NCI-H748 (cell line): ENCODE data around the gene NUFIP2.
A peak's percentile ranks its signal among the peaks of the same experiment; 100 is the strongest.
"Not testable (repeated sequence)": the region's sequence is repeated elsewhere in the genome, so short reads cannot be mapped to it uniquely, and the experiment has no call there.

Experiments used
- DNase-seq: peaks from one replicate; lab custom pipeline; 2025; ENCODE audit not compliant: unreplicated experiment; lab: John Stamatoyannopoulos, UW

The NUFIP2 gene

DNA sequence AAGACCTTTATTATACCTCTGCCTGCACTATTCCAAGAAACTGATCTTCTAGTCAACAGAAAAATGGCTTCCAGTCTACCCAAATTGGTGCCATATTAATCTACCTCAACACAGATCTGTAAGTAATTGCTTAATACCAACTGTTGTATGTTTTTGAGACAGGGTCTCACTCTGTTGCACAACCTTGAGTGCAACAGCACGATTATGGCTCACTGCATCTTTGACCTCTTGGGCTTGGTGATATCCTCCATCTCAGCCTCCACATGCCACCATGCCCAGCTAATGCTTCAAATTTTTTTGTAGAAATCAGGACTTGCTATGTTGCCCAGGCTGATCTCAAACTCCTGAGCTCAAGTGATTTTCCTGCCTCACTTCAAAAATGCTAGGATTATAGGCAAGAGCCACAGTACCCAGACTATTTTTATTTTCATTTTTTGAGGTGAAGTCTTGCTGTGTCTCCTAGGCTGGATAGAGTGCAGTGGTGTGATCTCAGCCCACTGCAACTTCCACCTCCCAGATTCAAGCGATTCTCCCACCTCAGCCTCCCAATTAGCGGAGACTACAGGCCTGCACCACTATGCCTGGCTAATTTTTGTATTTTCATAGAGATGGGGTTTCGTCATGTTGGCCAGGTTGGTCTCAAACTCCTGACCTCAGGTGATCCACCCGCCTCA, 14.4 kb downstream of the NUFIP2 start:
- DNase-seq = no peak

DNA sequence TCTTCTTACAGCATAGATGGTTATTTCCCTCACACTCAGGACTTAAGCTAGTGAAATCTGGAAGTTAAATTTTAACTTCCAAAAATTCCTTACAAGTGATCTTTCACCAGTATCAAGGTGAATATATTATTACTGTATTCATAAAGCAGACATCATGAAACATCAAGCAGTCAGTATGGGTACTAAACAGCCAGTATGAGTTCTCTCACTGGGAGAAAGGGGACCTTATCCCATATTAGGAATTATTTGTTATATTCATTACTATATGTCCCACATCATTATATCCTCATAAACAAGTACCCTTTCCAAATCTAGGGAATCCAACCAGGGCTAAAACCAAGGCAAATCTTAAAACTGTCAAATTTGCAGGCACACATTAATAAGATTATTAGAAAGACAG, 15.3 kb downstream of the NUFIP2 start:
- DNase-seq = no peak

DNA sequence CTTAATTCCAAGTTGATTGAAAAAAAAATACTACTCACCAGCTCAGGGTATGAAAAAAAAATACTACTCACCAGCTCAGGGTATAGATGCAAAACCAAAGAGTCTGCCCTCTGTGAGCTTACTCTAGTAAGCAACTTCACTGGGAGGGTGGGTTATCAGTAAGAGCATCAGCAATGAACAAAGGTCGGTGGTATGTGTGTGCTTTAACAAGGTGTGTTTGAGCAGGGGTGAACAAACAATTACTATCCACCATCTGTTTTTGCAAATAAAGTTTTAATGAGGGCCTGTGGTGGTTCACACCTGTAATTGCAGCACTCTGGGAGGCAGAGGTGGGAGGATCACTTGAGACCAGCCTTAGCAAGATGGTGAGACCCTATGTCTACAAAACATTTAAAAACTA, 20.0 kb downstream of the NUFIP2 start:
- DNase-seq = no peak

DNA sequence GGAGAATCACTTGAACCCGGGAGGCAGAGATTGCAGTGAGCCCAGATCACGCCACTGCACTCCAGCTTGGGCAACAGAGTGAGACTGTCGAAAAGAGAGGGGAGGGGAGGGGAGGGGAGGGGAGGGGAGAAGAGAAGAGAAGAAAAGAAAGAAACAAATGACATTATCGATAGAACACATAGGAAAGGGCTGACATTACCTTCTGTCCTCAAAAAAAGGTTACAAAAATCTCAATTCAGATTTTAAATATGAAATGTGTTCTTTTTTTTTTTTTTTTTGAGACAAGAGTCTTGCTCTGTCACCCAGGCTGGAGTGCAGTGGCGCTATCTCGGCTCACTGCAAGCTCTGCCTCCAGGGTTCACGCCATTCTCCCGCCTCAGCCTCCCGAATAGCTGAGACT, 22.0 kb downstream of the NUFIP2 start:
- not testable (repeated sequence) for DNase-seq

DNA sequence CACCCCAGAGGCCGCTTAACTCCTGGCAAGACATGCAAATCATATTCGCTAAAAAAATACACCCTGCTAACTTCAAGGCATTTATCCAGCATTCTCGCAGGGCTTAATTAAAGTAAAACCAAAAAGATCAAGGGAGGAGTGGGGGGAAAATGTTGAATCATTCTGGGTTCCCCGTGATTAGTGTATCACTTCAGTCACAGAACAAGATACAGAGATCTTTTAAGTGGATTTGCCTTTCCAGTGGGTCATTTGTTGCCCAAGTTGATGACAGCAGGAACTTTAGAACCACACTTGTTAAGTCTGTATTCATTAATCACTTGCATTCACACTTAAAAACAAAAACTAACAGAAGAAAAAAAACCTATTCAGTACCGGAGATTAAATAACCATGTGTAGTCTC, 30.0 kb downstream of the NUFIP2 start:
- no peak for DNase-seq

DNA sequence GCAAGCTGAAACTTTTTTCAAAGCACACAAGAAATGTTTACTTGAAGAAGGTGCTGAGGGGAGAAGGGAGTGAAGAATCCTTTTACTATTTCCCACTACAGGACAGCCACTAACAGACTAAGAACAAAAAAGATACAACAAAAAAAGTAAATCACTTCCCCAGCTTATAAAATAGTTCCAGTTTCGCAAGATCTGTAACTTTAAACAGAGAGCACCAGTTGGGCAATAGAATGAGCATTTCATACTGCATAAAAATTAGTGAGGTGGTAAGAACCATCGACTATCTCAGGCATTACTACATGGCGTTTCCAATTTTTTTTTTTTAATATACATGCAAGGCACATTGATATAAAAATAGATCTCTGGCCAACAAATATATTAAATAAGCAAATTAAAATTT, 36.2 kb downstream of the NUFIP2 start:
- DNase-seq = no peak

DNA sequence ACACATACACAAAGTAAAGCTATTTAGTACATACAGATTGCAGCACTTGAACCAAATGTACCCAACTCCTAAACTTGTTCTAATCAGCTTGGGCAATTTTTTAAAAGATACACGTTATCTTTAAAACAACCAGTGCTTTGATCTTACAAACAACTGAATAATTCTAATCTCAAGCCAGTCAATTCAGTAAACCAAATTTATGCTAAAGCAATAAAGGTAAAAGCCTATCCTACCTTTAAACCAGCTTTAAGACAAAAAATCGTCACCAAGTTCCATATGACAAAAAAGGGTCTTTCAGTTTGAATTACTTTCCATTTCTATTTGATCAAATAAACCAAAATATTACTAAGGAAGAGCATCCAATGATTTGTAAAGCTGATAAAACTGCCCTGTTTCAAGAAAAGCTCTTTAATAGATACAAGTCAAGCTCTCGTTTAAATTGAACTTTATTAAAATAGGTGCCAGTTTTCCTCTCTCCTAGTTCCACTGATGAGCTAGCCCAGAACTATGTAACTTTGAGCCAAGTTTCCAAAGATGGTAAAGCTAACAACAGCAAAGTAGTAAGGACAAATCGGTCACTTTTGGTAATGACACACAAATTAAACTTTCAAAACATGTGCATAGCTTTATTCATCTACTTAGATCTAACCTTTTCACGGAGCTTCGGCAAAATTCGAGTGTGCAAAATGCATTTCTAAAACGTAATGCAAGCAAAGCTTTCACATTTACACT, 37.0 kb downstream of the NUFIP2 start:
- DNase-seq = no peak

DNA sequence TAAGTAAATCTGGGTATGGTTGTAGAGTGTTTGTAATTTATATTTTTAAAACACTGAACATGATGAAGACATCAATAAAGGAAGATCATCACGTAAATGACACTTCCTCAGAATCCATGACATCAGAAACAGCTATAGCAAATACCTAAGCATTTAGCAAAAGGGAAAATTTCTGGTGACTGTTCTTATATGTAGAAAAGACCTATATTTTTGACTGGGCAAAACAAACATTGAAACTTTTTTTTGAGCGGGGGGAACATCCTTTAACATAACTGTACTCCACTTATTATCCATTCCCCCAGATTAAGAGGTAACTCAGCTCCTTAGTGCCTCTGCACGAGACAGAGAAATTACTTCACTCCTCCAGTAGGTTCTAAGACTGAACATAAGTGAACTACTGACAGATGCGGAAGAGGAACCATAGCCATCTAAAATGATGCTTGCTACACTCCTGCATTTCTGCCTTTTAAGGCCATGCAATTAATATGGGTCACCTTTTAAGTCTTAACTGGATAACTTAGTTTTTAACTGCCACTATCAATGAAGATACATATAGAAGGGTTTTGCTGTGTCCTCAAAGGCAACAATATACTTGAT, 37.9 kb downstream of the NUFIP2 start:
- DNase-seq = no peak

DNA sequence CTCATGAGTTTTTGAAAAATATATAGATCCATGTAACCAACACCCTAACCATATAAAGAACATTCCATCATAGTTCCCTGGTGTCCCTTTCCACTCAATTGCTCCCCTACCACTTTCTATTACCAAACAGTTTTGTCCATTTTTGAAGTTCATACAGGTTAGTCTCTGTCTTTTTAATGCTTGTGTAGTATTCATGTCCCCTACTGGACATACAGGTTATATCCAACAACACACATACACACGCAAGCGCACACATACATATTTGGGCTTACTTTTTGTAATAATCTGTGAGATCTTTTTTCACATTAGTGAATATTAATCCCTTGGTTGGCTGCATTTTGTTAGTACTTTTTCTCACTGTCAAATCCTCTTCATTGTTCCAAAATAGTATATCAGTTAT, 40.9 kb downstream of the NUFIP2 start:
- DNase-seq = no peak

DNA sequence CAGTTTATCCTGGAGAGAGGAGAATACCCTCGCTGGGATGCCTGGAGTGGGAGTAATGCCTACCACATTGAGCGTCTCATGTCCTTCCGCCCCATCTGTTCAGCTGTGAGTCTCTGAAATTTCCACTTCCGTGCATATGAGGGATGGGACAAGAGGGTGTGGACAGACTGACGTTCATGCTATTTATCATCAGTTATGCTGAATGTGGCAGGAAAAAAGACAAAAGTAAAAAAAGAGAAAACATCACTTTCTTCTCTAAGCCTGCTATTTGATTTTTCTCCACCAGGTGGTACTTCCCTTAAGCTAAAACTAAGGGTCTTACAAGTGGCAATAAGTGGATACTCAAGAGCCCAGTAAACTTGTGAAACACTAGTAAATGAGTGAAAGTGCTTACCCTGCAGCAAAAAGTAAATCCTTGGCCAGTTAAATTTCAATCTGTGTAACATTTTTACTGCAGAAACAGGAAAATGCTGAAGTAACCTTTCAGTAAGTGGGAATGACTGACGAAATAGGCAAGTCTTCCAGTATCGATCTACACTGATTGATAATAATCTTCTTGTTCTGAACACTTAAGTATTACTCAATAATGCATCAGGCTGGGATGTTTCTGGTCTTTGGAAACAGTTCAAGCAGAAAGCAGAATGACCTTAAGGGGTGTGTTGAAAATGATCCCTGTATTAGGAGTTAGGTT, 41.7 kb downstream of the NUFIP2 start:
- DNase-seq = no peak

DNA sequence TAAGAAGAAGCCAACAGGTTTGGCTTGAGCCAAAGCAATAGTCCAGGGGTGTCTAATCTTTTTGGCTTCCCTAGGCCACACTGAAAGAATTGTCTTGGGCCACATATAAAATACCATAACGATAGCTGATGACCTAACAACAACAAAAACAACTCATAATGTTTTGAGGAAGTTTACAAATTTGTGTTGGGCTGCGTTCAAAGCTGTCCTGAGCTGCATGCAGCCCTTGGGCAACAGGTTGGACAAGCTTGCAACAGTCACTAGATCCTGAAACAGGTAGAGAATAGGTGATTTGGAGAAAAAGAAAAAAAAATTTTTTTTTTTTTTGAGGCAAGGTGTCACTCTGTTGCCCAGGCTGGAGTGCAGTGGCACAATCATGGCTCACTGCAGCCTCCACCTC, 42.8 kb downstream of the NUFIP2 start:
- DNase-seq = no peak

DNA sequence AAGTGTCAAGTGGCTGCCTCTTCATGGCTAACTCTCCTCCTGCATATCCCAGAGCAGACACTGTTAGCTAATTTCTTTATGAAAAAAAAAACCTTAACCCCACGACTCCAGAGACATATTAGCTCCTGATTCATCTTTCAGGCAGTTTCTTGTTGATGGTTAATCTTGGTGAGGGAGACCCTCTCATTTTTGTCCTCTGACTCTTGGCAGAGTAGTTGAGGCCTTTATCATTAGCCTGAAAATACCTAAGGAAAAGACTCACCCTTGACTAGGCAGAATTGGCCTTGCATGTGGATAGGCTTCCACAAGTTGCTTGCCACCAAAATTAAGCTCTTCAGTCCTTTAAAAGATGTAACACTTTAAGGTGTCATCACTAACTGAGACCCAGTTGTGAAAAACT, 43.3 kb downstream of the NUFIP2 start:
- DNase-seq = no peak

DNA sequence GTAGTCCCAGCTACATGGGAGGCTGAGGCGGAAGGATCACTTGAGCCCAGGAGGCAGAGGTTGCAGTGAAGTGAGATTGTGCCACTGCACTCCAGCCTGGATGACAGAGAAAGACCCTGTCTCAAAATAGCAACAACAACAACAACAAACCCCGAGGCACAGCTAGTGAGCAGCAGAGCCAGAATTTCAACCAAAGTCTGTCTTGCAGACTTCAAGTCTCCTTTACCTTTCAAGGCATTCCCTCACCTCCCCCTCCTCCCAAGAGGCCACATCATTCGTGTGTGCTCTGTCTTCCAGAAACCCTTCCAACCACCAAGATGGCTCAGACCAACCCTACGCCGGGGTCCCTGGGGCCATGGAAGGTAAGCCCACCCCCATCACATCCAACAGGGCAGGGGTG, 45.1 kb downstream of the NUFIP2 start:
- DNase-seq = no peak

DNA sequence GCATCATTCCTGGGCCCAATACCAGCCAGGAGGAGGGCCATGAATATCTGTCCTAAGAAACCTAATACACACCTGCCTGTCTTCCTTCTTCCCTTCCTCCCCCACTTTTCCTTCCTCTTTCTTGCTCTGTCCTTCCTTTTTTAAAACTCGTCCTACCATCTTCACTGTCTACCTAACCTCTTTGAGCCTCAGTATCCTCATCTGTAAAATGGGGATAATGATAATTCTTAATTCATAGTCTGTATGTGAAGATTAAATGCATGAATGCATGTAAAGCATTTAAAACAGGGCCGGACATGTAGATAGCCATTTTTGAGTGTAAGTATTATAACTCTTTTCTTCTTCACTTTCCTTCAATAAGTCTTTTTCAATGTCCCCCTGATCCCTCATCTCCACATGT, 46.7 kb downstream of the NUFIP2 start:
- no peak for DNase-seq

DNA sequence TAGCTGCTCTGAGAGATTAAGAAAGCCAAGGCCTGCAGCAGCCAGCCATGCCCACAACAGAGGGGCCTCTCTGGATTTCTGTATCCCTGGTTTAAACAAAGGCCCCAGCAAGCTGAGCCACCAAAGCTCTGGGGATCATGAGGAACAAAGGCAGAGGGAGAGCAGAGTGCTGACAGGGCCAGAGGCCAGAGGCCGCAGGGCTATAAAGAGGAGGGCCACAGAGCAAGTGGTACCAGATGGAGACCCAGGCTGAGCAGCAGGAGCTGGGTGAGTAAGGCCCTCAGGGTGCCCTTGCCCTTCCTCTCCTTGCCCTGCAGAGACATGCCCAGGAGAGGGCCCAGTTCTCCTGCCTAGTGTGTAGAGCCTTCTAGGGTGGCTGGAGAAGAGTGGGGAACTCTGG, 47.3 kb downstream of the NUFIP2 start, which contains the start of gene CRYBA1:
Gene CRYBA1, plus strand, starts transcription at position 232 of the 400 bp plus-strand sequence. Its CDS starts 5 bp downstream, at position 237.
- no peak for DNase-seq

DNA sequence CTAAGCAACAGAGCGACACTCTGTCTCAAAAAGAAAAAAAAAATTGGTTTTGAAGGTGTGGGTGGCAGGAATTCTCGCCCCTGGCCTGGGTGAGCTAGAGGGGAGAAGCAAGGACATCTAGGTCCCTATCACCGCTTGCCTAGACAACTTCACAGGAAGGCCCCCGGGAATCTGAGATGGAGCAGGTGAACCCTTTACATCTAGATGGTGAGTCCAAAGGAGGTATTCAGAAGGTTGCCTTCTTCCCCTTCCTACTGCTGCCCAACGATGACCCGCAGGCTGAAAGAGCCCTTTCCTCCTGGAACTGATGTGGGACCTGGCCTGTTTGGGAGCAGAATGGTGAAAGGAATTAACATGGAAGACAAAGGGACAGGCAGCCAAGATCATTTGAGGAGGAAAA, 48.5 kb downstream of the NUFIP2 start:
- no peak for DNase-seq

DNA sequence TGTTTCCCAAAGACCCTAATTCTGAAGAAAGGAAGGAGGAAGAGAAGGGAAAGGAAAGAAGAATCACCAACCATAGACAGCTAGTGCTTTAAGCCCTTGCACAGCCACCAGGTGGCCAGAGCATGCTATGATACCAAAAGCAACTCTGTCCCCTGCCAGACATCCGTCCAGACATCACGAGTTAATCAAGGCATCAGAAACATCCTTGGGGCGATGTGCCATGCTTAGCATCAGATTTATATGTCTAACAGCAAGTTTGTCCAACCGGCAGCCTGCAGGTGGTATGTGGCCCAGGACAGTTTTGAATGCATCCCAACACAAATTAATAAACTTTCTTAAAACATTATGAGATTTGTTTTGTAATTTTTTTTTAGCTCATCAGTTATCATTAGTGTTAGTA, 50.2 kb downstream of the NUFIP2 start:
- peak; percentile 22 for DNase-seq

DNA sequence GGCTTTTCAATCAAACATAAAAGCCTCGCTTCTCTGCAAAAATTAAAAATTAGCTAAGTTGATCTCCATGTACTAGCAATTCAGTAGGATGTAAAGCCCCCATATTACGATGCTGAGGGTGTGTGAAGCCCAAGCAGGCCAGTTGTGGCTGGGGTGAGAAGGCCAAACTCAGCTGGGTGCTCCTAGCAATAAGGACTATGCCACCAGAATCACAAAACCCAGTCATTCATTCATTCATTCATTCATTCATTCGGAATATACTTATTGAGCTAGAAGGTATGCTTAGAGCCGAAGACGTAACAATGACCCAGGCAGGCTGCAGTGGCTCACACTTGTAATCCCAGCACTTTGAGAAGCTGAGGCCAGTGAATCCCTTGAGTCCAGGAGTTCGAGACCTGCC, 51.2 kb downstream of the NUFIP2 start:
- DNase-seq = no peak

DNA sequence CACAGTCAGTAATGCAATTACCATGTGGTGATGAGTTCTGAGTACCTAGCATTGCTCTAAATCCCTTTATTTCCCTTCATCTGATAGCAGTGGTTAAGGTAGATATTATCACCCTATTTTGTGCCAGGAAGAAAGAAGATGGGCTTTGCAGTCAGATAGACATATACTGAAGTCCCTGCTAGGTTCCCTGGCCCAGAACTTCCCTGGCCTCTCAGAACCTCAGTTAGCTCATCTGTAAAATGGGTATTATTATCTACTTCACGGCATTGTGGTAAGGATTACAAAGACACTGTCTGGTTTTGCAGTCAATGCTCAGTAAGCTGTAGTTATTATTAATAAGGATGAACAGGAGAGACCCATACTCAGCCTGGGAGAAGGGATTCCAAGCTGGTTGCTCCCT, 51.9 kb downstream of the NUFIP2 start:
- DNase-seq = no peak

DNA sequence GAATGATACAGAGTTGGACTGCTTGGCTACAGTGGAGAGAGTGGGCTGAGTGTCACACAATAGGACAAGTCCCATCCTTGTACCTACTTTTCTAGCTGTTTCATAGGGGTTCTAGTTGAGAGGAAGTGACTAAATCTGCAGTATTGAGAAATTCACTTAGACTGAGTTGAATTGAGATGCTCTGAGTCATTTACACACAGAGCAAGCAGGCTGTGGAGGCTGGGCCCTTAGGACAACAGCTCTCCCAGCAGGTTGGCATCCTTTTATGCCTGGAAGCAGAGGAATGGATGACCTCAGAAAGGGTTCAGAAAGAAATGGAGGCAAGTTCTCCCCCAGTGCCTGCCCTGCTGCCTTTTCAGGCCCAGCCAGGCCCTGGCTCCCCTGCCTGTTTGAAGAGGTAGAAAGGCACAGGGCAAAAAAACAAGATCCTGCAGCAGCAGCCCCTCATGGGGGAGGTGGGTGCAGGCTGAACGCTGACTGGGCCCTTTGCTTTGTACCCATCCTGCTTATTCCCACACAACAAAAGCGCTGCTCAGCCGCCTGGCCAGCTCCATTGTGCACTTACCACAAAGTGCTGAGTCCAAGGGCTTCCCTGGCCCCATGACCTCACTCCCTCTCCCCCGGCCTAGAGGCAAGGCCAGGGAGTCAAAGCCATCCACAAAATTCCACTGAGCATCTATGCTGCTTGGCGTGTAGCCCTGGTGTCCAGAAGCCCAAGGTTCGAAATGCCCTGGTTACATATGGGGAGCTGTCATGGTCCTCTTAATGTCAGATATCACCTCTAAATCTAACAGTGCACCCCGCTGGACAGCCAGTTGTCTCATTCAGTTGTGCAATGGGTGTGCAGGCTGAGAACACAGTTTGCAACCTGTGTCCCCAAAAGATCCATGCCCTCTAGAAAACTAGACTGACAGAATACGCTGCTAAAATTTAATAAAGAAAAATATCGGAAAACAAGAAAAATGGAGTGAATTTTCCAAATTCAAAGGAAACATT, 52.7 kb downstream of the NUFIP2 start:
- DNase-seq = no peak

DNA sequence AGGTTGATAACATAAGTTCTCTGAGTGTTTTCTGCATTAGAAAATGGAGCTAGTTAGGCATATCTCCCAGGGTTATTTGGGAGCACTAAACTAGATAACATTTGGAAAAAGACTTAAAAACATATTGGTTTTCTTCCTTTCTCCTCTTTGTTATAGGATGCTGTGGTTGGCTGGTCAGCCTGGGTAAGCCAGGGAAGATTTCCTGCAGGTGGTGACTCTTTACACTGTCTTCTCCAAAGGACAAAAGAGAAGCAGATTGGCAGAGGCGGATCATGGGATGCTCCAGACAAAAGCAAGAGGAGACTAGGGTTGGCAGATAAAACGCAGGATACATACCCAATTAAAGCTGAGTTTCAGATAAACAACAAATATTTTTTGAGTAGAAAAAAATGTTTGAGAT, 53.5 kb downstream of the NUFIP2 start:
- DNase-seq = no peak
